Neuron (in vitro differentiated cells): Measurements from ENCODE around the gene HRH4.
A peak's percentile ranks its signal among the peaks of the same experiment; 100 is the strongest.

Experiments used
- H2AFZ ChIP-seq: one replicate; pipeline ENCODE4 v1.6.1; 2013; ENCODE audit warnings: low read depth, mild to moderate bottlenecking, inconsistent platforms, low read length, moderate library complexity
- H3K27me3 ChIP-seq: one replicate; pipeline ENCODE4 v1.6.1; 2013; ENCODE audit warnings: low read length; ENCODE audit not compliant: insufficient read depth
- H3K36me3 ChIP-seq: one replicate; pipeline ENCODE4 v1.6.1; 2013; ENCODE audit warnings: low read length; ENCODE audit not compliant: insufficient read depth
- H3K4me1 ChIP-seq: one replicate; pipeline ENCODE4 v1.6.1; 2013; ENCODE audit warnings: low read length; ENCODE audit not compliant: insufficient read depth
- H3K4me3 ChIP-seq: 2 replicates; pipeline ENCODE4 v1.5.1; 2013; ENCODE audit warnings: mild to moderate bottlenecking, low read length, moderate library complexity
- H3K9me3 ChIP-seq: one replicate; pipeline ENCODE4 v1.6.1; 2013; ENCODE audit warnings: low read length

Gene HRH4

DNA sequence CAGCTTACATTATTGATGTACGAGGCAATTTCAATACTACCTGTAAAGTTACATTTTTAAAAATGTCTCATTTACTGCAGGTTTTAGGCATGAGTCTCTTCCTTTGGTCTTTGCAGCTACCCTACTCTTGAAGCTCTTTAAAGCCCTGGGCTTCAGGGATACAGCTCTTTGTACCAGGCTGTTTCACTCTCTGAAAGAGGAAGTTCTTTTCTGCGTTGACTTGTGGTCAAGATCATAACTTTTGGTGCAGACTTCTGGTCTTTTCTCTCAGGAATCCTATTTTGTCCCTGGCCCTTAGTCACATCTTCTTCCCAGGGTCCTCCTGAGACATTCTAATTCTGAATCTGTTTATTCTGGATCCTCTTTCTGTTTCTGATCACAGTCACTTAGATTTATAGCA is 16.6 kb upstream of the HRH4 start:
- H3K36me3 ChIP-seq: peaks cover 84% of the 10 kb centered on the region

DNA sequence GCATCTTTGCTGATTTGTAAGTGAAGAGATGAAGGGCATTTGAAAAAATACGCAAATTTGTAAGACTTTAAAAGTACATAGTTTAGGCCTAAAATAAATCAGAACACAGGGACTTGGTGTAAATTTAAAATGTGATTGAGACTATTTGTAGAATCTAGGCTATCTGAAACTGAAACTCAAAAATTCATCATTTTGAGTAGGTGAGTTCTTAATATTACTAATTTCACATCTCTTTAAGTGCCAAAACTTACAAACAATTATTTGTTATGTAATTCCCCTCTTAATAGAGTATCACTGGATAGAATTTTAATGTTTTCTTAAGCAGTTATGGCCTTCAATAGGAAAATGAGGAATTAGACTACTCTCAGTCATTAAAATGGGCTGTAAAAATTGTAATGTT is 14.0 kb upstream of the HRH4 start:
- no peak overlapping the region for H2AFZ ChIP-seq
- H3K4me1 ChIP-seq: no peaks in the 10 kb centered on the region
- H3K9me3 ChIP-seq: no peaks in the 10 kb centered on the region
- H3K36me3 ChIP-seq: peaks cover 87% of the 10 kb centered on the region
- no peaks in the 10 kb centered on the region for H3K27me3 ChIP-seq
- H3K4me3 ChIP-seq: no peak overlapping the region

More for the DNA sequence above, 16.6 kb upstream of the HRH4 start:
- Histone ChIP-seq H2AFZ (no peak overlapping the region), H3K9me3 (no peaks in the 10 kb centered on the region), H3K4me1 (no peaks in the 10 kb centered on the region), H3K27me3 (no peaks in the 10 kb centered on the region), H3K4me3 (no peak overlapping the region)

DNA sequence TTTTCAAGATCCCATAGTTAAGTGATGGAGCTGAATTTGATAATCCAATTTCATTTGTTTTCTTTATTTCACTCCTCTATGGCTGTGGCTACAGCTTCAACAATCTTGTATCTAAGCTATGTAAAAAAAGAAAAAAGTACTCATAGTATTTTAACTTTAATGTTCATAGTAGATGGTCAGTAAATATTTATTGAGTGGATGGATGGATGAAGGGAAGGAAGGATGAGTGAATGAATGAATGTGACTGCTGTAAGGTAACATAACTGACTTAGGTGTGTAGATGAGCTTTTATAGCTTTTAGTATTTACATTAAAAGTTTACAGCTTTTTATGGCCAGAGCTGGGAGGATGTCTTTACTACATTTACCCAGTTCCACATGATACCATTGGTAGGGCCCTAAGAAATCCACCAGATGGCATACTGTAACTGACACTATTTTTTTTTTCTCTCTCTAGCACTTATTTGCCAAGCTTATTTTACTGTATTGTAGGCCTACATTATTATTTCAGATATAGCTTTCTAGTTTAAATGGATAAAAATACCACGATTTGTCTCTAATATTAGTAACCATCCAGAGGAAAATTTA is 13.4 kb upstream of the HRH4 start:
- Histone ChIP-seq H3K27me3 (no peaks in the 10 kb centered on the region), H3K9me3 (no peaks in the 10 kb centered on the region), H2AFZ (no peak overlapping the region), H3K36me3 (peaks cover 87% of the 10 kb centered on the region), H3K4me3 (no peak overlapping the region), H3K4me1 (no peaks in the 10 kb centered on the region)

DNA sequence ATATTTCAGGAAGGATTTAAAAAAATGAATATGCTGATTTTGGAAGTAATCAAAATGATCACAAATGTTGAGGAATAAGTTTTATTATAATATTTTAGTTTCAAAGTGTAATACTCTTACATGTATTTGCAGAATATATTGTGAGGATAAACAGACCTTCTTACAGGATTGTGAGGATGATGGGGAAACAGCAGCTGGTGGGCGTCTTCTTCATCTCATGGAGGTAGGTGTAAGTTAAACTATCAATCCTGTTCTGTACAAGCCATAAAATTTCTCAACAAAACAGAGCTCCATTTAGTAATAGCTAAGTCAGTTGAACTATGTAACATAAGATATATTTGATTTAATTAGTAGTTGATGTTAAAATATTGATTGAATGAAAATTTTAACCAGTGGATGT is 12.5 kb upstream of the HRH4 start:
- Histone ChIP-seq H3K9me3 (no peaks in the 10 kb centered on the region), H3K4me1 (no peaks in the 10 kb centered on the region), H3K4me3 (no peak overlapping the region), H2AFZ (no peak overlapping the region), H3K27me3 (no peaks in the 10 kb centered on the region), H3K36me3 (peaks cover 83% of the 10 kb centered on the region)

DNA sequence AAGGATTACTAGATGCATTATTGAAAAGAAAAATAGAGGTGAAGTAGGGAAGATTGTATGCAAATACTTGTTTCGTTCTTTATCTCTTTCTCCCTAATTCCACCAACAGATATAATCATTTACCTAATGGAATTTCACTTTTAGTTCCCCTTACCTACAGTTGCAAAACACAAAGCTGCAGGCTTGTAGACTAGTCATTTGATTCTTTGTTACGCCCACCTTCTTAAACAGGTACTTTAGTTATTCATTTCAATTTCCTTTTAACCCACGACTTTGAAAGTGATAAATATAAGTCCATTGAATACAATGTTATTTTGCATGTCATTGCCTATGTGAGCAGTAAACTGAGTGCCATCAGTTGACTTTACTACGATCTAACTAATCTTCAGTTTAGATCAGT is 3.9 kb upstream of the HRH4 start:
- Histone ChIP-seq H3K4me3 (no peak overlapping the region), H3K4me1 (no peaks in the 10 kb centered on the region), H3K36me3 (peaks cover 10% of the 10 kb centered on the region), H3K27me3 (no peaks in the 10 kb centered on the region), H3K9me3 (no peaks in the 10 kb centered on the region), H2AFZ (no peak overlapping the region)

DNA sequence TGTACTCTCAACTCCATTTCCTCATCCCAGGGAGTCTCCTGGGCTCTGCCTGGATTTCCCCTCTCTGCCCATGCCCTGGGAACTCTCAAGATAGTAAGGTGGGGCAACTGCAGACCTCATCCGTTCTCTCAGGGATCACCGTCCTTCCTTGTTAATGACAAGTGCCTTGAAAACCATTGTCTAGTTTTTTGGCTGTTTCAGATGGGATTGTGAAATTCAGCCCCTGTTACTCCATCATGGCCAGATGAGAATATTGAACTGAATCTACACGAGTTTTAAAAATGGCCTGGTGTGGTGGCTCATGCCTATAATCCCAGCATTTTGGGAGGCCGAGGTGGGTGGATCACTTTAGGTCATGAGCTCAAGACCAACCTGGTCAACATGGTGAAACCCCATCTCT is 665 bp upstream of the HRH4 start:
- Histone ChIP-seq H3K36me3 (peaks cover under 1% of the 10 kb centered on the region), H2AFZ (no peak overlapping the region), H3K9me3 (no peaks in the 10 kb centered on the region), H3K4me3 (no peak overlapping the region), H3K27me3 (no peaks in the 10 kb centered on the region), H3K4me1 (peaks cover 10% of the 10 kb centered on the region)

DNA sequence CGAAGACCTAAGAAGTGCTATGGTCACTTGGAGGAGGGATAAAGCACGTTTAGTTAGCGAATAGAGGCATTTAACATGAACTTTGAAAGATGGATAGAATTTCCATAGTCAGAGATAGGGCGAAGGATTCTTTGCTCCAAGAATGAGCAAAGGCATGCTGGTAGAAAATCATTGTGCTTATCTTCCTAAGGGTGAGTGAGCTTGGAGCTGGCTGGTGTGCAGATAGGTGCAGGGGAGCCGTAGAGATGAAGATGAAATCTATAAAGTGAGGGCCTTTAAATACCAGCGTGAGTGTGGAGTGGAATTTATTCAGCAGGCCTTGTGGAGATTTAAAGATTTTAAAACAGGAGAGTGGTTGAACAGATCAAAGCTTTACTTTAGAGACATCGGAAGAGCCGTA is 1.6 kb downstream of the HRH4 start:
- Histone ChIP-seq H2AFZ (no peak overlapping the region), H3K4me1 (peaks cover 10% of the 10 kb centered on the region), H3K36me3 (no peaks in the 10 kb centered on the region), H3K27me3 (no peaks in the 10 kb centered on the region), H3K9me3 (no peaks in the 10 kb centered on the region), H3K4me3 (no peak overlapping the region)

DNA sequence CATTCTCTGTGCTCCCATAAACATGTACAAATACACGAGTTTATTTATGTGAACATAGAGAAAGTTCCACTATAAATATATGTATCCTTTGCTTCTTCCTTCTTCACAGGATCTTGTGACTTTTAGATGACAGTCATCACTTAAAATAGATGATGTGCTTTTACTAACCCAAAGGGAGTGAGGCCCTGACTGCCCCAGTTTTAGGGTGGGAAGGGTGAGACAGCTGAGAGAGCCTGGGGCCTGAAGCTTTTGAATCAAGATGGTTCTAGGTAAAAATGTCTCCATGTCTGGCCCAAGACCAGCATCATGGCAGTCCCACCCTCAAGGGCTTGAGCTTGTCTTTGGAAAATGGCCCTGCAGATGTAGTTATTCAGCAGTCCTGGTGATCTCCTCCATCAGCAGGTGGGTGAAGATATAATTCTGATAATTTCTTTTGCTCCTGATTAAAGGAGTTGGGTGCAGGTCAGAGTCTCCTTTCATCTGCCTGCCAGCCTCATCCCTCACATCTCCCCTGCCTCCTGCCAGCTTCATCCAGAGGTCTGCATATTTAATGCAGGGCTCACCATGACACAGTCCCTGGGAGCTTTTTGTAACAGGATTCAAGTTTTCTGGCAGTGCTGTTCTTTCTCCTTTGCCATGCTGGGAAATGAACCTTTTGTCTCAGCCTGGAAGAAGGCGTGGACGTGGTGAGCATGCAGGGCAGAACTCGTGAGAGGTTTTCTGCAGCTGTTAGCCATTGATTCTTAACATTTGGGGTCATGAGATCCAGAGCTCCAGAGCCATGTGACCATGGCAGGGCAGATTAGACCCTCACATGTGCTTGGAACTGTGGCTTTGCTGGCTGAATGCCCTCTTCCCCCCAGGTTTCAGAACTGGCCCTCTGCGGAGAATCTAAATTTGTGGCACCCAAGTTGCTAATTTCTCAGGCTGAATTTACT is 2.7 kb downstream of the HRH4 start:
- Histone ChIP-seq H3K9me3 (no peaks in the 10 kb centered on the region), H2AFZ (peak overlapping the region; percentile 52), H3K36me3 (no peaks in the 10 kb centered on the region), H3K4me1 (peaks cover 10% of the 10 kb centered on the region), H3K4me3 (no peak overlapping the region), H3K27me3 (no peaks in the 10 kb centered on the region)

DNA sequence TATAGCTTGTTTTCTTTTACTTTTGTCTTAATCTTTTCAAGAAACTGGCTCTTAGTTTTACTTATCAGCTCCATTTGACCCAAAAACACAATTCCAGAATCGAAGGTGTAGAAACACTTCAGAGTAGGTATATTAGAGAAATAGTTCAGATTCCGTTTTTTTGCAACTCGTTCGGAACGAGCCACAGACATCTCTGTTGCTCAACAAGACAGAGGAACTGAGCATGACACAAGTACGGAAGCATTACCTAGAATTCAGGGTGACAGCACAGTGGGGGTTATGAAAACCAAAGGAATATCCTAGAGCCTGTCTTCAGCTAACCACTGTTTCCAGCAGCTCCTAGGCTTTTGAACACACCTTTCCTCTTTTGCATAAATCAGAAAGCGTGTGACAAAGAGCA is 5.0 kb downstream of the HRH4 start:
- Histone ChIP-seq H3K36me3 (no peaks in the 10 kb centered on the region), H3K9me3 (no peaks in the 10 kb centered on the region), H3K4me1 (peaks cover 10% of the 10 kb centered on the region), H3K27me3 (no peaks in the 10 kb centered on the region), H2AFZ (no peak overlapping the region), H3K4me3 (no peak overlapping the region)

DNA sequence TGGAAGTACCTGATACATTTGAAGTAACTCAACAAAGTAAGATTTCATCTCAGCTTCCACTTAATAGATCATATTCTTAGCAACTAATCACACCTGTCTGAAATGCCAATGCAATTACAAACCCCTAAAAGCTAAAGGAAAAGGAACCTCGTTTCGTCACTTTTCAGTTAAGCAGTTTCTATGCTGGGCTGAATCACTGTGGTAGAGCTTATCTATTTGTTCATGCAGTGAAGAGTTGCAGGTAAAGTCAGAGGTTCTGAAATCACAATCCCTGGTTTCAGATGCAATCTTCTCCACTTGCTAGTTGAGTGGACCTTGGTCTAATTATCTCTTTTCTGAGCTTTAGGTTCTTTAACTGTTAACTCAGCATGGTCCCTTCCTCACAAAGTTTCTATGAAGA is 6.3 kb downstream of the HRH4 start:
- Histone ChIP-seq H3K27me3 (no peaks in the 10 kb centered on the region), H3K4me1 (peaks cover 10% of the 10 kb centered on the region), H3K9me3 (no peaks in the 10 kb centered on the region), H3K4me3 (no peak overlapping the region), H2AFZ (no peak overlapping the region), H3K36me3 (no peaks in the 10 kb centered on the region)

DNA sequence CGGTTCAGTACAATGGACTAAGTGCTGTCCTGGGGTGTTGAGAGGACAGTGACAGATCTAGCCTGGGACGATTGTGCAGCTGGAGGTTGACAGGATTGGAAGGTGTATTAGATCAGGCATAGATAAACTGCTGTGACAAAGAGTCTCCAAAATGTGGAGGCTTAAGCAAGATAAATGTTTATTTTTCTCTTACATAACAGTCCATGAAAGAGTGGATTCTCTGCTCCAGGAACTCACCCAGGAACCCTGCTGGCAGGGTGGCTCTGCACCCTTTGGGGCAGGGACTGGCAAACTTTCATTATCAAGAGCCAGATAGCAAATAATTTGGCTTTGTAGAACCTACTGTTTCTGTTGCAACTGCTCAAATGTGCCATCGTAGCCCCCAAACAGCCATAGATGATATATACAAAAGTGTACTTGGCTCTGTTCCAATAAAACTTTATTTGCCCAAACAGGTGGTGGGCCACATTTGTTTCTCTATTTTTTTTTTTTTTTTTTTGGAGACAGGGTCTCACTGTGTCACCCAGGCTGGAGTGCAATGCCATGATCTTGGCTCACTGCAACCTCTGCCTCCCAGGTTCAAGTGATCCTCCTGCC is 9.7 kb downstream of the HRH4 start:
- Histone ChIP-seq H3K4me1 (no peaks in the 10 kb centered on the region), H3K27me3 (no peaks in the 10 kb centered on the region), H3K4me3 (no peak overlapping the region), H3K9me3 (no peaks in the 10 kb centered on the region), H3K36me3 (no peaks in the 10 kb centered on the region), H2AFZ (no peak overlapping the region)

DNA sequence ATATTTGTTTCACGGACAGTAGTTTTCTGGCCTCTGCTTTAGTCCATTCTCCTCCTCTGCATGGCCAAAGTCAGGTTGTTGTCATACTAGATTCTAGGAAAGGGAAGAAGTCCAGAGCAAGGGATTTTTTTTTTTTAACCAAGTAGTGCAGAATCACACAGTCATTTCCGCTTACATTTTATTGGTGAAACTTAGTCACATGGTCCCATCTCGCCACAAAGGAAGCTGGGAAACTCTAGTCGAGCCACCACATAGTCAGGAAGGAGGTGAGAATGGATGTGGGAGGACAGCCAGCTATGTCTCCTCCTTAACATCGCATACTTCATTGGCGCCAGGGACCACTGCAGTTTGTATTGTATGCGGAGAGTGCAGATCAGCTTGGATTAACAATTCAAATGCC is 10.4 kb downstream of the HRH4 start:
- Histone ChIP-seq H2AFZ (no peak overlapping the region), H3K9me3 (no peaks in the 10 kb centered on the region), H3K36me3 (no peaks in the 10 kb centered on the region), H3K4me3 (no peak overlapping the region), H3K4me1 (no peaks in the 10 kb centered on the region), H3K27me3 (no peaks in the 10 kb centered on the region)

DNA sequence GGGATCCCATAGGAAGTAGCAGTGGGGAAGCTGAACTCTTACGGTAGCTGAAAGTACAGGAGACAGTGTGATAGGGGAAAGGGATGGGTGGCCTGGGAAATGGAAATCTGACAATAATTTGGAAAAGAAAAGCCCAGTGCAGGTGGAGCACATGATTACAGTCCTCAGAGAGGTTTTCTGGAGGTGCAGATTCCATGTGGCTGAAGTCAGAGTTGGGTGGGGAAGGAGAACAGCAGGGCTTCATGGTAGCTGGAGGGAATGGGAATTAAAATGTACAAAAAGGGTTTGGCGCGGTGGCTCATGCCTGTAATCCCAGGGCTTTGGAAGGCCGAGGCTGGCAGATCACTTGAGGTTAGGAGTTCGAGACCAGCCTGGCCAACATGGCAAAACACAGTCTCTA is 12.2 kb downstream of the HRH4 start:
- Histone ChIP-seq H3K9me3 (no peaks in the 10 kb centered on the region), H2AFZ (no peak overlapping the region), H3K27me3 (no peaks in the 10 kb centered on the region), H3K4me3 (no peak overlapping the region), H3K36me3 (no peaks in the 10 kb centered on the region), H3K4me1 (no peaks in the 10 kb centered on the region)
